ENCODE measurements around the gene TMEM156. TPM values are rescaled to one million over a fixed set of nuclear protein-coding genes. Genes with fewer than 3 reads are reported as not detected.

TMEM156 gene
- total and polyA plus RNA-seq, 10 of the 15 experiments (the other 5 are each of a cell fraction or from before 2014, with no cell fraction given): 20.8 to 48.3 (median 32.7) TPM

DNA sequence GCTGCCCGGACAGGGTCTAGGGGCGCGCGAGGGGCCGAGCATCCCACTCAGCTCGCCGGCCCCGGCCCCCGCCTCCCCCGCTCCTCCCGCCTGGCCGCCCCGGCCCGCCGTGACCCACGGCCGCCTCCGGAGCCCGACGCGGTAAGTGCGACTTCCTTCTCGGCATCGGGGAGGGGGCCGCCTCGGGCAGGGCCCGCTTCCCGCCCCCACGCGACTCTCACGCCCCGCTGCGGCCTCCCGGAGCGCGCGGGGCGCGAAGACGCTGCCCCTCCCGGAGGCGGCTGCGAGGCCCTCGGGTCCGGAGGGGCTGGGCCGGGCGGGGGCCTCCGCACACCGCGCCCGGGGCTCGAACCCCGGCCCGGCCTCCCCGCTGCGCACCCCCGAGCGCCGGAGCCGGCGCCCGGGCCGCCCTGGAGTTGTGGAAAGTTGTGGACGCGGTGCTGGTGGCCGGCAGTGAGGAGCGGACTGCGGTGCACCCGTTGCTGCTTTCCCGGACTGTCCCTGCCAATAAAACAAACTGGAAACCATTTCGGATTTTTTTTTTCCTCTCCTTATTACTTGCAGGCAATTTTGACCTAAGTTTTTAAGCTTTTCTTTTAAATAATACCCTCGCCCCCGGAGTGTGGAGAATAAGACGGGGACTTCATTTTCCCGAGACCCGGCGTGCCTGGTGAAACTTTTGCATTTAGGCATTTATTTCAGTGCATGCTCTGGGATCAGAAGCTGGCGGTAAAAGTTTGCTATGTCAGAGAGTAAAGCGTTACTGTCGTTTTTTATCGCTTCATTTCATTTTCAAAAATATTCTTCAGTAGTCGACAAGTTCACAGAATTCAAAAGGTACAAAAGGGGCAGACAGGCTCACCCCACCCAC, 13.0 kb upstream of the TMEM156 start (continued):
- TF ChIP-seq IKZF1 (conservative IDR thresholded peaks at IDR 0.05) (peak; percentile 80), MYB (IDR thresholded peaks at IDR 0.05; ENCODE audit: borderline replicate concordance, low read depth, low read length) (no peak), POLR2AphosphoS5 (IDR thresholded peaks at IDR 0.05; ENCODE audit: low read length) (no peak), ESRRA (IDR thresholded peaks at IDR 0.05; ENCODE audit: low read length) (no peak), TCF12 (IDR thresholded peaks at IDR 0.05; ENCODE audit: low read depth, low read length) (no peak), NR2C2 (IDR thresholded peaks at IDR 0.05; ENCODE audit: borderline replicate concordance, control insufficient read depth, insufficient read length, low read depth) (no peak), MTA3 (IDR thresholded peaks at IDR 0.05; ENCODE audit: borderline replicate concordance, low read length) (no peak; the same call in 1 of the 2 replicates), SMC3 (IDR thresholded peaks at IDR 0.05; ENCODE audit: borderline replicate concordance, low read length) (no peak), LARP7 (IDR thresholded peaks at IDR 0.05) (peak; percentile 94), MEF2A (IDR thresholded peaks at IDR 0.05; ENCODE audit: insufficient read depth, low read depth, low read length) (no peak), TCF7 (IDR thresholded peaks at IDR 0.05; ENCODE audit: borderline replicate concordance) (no peak), ZNF217 (IDR thresholded peaks at IDR 0.05) (peak; percentile 78; the same call in 1 of the 2 replicates), TBL1XR1 (IDR thresholded peaks at IDR 0.05; ENCODE audit: low read depth, low read length) (no peak), BRCA1 (IDR thresholded peaks at IDR 0.05; ENCODE audit: low read depth, low read length) (no peak), CREB1 (IDR thresholded peaks at IDR 0.05; ENCODE audit: low read depth) (0 out of 2 replicates have a peak, but pooled peaks have one; percentile 6), POLR2AphosphoS2 (IDR thresholded peaks at IDR 0.05; ENCODE audit: low read depth, low read length) (no peak)
- TF ChIP-seq, protein P1, sequence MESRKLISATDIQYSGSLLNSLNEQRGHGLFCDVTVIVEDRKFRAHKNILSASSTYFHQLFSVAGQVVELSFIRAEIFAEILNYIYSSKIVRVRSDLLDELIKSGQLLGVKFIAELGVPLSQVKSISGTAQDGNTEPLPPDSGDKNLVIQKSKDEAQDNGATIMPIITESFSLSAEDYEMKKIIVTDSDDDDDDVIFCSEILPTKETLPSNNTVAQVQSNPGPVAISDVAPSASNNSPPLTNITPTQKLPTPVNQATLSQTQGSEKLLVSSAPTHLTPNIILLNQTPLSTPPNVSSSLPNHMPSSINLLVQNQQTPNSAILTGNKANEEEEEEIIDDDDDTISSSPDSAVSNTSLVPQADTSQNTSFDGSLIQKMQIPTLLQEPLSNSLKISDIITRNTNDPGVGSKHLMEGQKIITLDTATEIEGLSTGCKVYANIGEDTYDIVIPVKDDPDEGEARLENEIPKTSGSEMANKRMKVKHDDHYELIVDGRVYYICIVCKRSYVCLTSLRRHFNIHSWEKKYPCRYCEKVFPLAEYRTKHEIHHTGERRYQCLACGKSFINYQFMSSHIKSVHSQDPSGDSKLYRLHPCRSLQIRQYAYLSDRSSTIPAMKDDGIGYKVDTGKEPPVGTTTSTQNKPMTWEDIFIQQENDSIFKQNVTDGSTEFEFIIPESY (IDR thresholded peaks at IDR 0.05): no peak
- TF ChIP-seq, protein P2, sequence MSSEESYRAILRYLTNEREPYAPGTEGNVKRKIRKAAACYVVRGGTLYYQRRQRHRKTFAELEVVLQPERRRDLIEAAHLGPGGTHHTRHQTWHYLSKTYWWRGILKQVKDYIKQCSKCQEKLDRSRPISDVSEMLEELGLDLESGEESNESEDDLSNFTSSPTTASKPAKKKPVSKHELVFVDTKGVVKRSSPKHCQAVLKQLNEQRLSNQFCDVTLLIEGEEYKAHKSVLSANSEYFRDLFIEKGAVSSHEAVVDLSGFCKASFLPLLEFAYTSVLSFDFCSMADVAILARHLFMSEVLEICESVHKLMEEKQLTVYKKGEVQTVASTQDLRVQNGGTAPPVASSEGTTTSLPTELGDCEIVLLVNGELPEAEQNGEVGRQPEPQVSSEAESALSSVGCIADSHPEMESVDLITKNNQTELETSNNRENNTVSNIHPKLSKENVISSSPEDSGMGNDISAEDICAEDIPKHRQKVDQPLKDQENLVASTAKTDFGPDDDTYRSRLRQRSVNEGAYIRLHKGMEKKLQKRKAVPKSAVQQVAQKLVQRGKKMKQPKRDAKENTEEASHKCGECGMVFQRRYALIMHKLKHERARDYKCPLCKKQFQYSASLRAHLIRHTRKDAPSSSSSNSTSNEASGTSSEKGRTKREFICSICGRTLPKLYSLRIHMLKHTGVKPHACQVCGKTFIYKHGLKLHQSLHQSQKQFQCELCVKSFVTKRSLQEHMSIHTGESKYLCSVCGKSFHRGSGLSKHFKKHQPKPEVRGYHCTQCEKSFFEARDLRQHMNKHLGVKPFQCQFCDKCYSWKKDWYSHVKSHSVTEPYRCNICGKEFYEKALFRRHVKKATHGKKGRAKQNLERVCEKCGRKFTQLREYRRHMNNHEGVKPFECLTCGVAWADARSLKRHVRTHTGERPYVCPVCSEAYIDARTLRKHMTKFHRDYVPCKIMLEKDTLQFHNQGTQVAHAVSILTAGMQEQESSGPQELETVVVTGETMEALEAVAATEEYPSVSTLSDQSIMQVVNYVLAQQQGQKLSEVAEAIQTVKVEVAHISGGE (CRISPR knock-in tag; IDR thresholded peaks at IDR 0.05): no peak
- TF ChIP-seq, protein P3, sequence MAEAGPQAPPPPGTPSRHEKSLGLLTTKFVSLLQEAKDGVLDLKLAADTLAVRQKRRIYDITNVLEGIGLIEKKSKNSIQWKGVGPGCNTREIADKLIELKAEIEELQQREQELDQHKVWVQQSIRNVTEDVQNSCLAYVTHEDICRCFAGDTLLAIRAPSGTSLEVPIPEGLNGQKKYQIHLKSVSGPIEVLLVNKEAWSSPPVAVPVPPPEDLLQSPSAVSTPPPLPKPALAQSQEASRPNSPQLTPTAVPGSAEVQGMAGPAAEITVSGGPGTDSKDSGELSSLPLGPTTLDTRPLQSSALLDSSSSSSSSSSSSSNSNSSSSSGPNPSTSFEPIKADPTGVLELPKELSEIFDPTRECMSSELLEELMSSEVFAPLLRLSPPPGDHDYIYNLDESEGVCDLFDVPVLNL (IDR thresholded peaks at IDR 0.05; ENCODE audit: low read depth, low read length): no peak
- TF ChIP-seq, protein P4, sequence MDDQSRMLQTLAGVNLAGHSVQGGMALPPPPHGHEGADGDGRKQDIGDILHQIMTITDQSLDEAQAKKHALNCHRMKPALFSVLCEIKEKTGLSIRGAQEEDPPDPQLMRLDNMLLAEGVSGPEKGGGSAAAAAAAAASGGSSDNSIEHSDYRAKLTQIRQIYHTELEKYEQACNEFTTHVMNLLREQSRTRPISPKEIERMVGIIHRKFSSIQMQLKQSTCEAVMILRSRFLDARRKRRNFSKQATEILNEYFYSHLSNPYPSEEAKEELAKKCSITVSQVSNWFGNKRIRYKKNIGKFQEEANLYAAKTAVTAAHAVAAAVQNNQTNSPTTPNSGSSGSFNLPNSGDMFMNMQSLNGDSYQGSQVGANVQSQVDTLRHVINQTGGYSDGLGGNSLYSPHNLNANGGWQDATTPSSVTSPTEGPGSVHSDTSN (IDR thresholded peaks at IDR 0.05; ENCODE audit: insufficient replicate concordance, low read depth, low read length): no peak
- TF ChIP-seq, protein P5, sequence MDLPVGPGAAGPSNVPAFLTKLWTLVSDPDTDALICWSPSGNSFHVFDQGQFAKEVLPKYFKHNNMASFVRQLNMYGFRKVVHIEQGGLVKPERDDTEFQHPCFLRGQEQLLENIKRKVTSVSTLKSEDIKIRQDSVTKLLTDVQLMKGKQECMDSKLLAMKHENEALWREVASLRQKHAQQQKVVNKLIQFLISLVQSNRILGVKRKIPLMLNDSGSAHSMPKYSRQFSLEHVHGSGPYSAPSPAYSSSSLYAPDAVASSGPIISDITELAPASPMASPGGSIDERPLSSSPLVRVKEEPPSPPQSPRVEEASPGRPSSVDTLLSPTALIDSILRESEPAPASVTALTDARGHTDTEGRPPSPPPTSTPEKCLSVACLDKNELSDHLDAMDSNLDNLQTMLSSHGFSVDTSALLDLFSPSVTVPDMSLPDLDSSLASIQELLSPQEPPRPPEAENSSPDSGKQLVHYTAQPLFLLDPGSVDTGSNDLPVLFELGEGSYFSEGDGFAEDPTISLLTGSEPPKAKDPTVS (IDR thresholded peaks at IDR 0.05; ENCODE audit: low read depth, low read length): no peak

Measured in GM12878 (cell line).